ENCODE data around the gene PCDHA7. TPM values are rescaled to one million over a fixed set of nuclear protein-coding genes. Genes with fewer than 3 reads are reported as not detected.
"Not testable (repeated sequence)": the region's sequence is repeated elsewhere in the genome, so short reads cannot be mapped to it uniquely, and the experiment has no call there.

Gene PCDHA7
- polyA plus RNA-seq, 1 experiment, result 0.44 TPM

- CTCF ChIA-PET, result interaction anchor here (1.0 kb wide), 1 partner anchor 14 kb away, joined by 3 read pairs; the partner anchor contains the start of gene PCDHA5
Observed at GRCh38 chr5:140835622-140836510, 1.8 kb downstream of the PCDHA7 start.

GRCh38 chr5:140840978-140841962, 7.2 kb downstream of the PCDHA7 start, which contains the start of gene PCDHA8:
TSS of gene PCDHA8 (plus strand) at chr5:140841187. CDS start at chr5:140841322, 135 bp downstream.
- Histone ChIP-seq H3K36me3 (ENCODE audit: control insufficient read depth, insufficient read depth, low read length) (no peaks in the 10 kb centered on the region), H3K27me3 (ENCODE audit: control insufficient read depth, insufficient read depth, low read length) (no peaks in the 10 kb centered on the region), H3K4me3 (ENCODE audit: low read depth, low read length) (no peak within 1 kb of the TSS)
- no peak for TF ChIP-seq CTCF (IDR thresholded peaks at IDR 0.05; ENCODE audit: insufficient read depth, low read depth, low read length)
- ChIA-PET CTCF (interaction anchor here (0.9 kb wide), 1 partner anchor 15 kb away, joined by 3 read pairs; no protein-coding TSS in a partner anchor), POLR2A (no interaction called here)
- no peak for DNase-seq (ENCODE audit: low read depth)

More at GRCh38 chr5:140835622-140836510, 1.8 kb downstream of the PCDHA7 start:
- POLR2A ChIA-PET, result no interaction called here
- DNase-seq (ENCODE audit: low read depth), result no peak
- no peak for TF ChIP-seq CTCF (IDR thresholded peaks at IDR 0.05; ENCODE audit: insufficient read depth, low read depth, low read length)
- no peak overlapping the region for H3K4me3 ChIP-seq (ENCODE audit: low read depth, low read length)
- H3K36me3 ChIP-seq (ENCODE audit: control insufficient read depth, insufficient read depth, low read length), result no peaks in the 10 kb centered on the region
- H3K27me3 ChIP-seq (ENCODE audit: control insufficient read depth, insufficient read depth, low read length), result no peaks in the 10 kb centered on the region

- no peaks in the 10 kb centered on the region for H3K27me3 ChIP-seq (ENCODE audit: control insufficient read depth, insufficient read depth, low read length)
- H3K4me3 ChIP-seq (ENCODE audit: low read depth, low read length), result no peak overlapping the region
- no peaks in the 10 kb centered on the region for H3K36me3 ChIP-seq (ENCODE audit: control insufficient read depth, insufficient read depth, low read length)
- ChIA-PET CTCF (no interaction called here), POLR2A (no interaction called here)
- DNase-seq (ENCODE audit: low read depth), result no peak
- TF ChIP-seq CTCF (IDR thresholded peaks at IDR 0.05; ENCODE audit: insufficient read depth, low read depth, low read length), result no peak
Observed at GRCh38 chr5:140842798-140843733, 9.0 kb downstream of the PCDHA7 start.

- H3K4me3 ChIP-seq (ENCODE audit: low read depth, low read length); H3K27me3 ChIP-seq (ENCODE audit: control insufficient read depth, insufficient read depth, low read length); H3K36me3 ChIP-seq (ENCODE audit: control insufficient read depth, insufficient read depth, low read length); DNase-seq (ENCODE audit: low read depth); POLR2A ChIA-PET: not testable (repeated sequence)
- CTCF ChIA-PET, result interaction anchor here (0.6 to 1.2 kb wide), 2 partner anchors 34 to 193 kb away, joined by 3 read pairs; no protein-coding TSS in a partner anchor
Observed at GRCh38 chr5:140848139-140849102, 14.4 kb downstream of the PCDHA7 start, which contains the start of gene PCDHA9. TSS of gene PCDHA9 (plus strand) at chr5:140848382. CDS start at chr5:140848496, 114 bp downstream.

- H3K27me3 ChIP-seq (ENCODE audit: control insufficient read depth, insufficient read depth, low read length); DNase-seq (ENCODE audit: low read depth); POLR2A ChIA-PET; H3K4me3 ChIP-seq (ENCODE audit: low read depth, low read length); CTCF ChIA-PET; H3K36me3 ChIP-seq (ENCODE audit: control insufficient read depth, insufficient read depth, low read length): not testable (repeated sequence)
Observed at GRCh38 chr5:140849831-140850634, 16.0 kb downstream of the PCDHA7 start.

All from BJ (cell line).